Activated CD4-positive, CD25-positive, alpha-beta regulatory T cell treated with anti-CD3 and anti-CD28 coated beads, Interleukin-2, amount 50 U/mL, for 16 hours (primary cell): Measurements from ENCODE around the gene TOMT.

ENCODE experiments used
- DNase-seq: peaks from one replicate; pipeline ENCODE4 v3.0.0-alpha.2; 2020; ENCODE audit warnings: low read depth, low spot score

The TOMT gene

DNA sequence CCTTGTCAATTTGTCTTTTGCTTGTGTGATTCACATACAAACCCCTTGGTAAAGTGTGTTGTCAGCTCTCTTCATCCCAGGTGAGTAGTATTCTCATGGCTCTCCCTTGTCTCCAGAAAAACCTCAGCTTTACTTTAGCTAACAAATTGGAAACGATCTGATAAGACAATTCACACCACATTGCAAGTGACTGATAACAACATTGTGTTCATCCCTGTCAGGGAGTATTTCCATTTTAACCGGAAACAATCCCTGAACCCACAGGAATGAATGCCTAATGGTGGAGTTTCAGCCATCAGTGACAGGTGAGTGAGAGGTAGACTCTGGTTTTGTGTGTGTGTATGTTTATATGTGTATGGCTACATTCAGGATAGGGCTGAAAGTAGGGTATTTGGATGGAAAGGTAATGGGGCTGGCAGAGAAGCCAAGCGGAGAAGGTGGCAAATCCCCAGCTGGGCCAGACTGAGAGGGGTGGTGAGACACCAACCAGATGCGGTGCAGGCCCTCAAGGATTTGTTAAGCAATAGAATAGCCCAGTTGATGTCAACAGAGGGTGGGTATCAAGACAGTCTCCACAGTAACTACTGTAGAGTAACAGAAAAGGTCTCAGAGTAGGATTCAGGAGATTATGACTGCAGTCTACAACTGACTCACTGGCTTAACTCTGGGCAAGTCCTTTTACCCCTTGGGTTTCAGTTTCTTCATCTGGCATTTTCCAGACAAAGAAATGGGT, 17.5 kb upstream of the TOMT start:
- no peak for DNase-seq

DNA sequence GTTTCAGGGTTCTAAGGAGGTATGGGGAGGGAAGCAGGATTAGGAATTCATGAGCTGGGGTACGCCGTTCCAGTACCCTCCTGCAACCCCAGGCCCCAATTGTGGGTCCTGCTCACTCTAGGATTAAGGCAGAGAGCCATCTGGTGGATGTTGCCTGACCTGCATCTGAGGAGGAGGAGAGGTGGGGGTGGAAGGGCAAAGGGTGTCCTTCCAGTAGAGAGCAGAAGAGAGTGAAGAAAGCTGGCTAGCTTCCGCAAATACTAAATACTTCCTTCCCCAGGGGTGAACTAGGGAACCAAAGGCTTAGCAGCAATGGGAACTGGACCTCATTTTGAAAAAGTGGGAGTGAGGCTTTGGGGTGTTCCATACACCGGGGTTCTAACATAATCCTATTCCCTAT, 14.4 kb upstream of the TOMT start:
- peak; percentile 40 for DNase-seq

DNA sequence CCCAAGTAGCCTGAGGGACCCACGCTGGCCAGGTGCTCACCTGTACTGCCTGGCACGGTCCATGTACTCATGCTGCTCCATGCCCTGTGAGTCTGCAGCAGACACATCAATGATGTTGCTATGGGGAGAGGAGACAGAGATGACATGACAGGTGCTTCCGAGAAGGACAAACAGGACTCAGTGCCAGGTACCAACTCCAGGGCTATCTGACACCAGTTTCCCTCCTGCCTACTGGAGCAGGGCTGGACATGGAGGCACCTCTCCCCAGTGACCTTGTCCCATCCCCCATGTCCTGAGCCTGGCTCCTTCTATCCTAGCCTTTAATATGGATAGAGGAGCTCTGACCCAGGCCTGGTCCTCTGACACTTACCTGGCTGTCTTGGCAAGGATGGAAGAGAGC, 7.0 kb upstream of the TOMT start:
- no peak for DNase-seq

DNA sequence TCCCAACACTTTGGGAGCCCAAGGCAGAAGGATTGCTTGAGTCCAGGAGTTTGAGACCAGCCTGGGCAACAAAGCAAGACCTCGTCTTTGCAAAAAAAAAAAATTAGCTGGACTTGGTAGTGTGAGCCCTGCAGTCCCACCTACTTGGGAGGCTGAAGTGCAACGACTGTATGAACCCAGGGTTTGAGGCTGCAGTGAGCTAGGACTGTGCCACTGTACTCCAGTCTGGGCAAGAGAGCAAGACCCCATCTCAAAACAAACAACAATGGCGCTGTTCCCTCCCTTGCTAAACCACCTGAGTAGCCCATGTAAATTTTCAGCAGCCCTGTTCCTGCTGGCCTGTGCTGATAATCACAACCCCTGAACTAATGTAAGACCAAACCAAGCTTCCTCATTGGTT, 5.7 kb upstream of the TOMT start:
- DNase-seq, result no peak

DNA sequence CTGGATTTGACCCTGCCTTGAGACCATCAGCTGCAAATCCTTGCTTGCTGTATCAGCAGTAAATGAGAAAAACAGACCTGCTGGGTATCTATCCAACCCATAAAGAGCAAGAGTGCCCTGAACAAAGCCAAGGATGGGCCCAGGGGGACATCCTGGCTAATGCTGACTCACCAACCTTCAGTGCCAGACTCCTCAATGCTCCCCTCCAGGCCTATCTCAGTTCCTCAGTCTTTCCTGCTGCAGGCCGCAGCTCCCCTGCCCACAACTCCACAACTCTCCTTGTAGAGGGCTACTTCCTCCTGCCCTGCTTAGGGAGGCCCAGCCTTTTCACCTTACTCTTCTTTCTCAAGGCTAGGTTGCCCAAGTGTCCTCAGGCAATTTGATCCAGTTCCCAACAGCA, 5.3 kb upstream of the TOMT start:
- DNase-seq, result no peak

DNA sequence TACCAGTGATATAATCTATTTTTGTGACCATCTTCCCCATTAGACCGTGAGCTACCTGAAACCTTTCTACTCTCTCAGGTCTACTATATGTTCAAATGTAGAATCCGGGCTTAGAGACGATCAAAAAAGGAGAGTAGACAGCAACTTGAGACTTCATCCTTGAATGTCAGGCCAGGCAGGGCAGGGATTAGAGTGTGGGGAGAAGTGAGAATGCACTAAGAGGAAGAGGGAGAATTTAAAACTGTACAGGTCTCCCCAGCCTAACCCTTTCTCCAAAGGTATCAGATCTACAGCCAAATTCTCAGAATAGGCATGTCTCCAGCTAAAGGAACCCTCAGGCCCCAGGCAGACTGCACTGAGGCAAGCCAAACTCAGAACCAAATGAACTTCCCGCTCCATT, 3.6 kb upstream of the TOMT start:
- no peak for DNase-seq

DNA sequence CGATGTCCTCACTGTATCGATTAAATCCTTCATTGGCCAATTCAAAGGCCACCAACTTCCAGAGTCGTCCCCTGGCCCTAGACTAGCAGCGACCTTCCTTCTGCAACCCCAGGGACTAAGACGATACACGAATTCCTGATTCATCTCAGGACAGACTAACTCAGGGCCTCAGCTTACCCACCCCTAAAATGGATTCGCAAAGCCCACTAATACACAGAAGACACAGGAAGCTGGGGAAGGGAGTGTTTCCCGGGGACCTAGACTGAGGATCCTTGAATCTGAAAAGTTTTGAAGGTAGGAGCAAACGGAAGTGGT, 3.1 kb upstream of the TOMT start:
- no peak for DNase-seq

DNA sequence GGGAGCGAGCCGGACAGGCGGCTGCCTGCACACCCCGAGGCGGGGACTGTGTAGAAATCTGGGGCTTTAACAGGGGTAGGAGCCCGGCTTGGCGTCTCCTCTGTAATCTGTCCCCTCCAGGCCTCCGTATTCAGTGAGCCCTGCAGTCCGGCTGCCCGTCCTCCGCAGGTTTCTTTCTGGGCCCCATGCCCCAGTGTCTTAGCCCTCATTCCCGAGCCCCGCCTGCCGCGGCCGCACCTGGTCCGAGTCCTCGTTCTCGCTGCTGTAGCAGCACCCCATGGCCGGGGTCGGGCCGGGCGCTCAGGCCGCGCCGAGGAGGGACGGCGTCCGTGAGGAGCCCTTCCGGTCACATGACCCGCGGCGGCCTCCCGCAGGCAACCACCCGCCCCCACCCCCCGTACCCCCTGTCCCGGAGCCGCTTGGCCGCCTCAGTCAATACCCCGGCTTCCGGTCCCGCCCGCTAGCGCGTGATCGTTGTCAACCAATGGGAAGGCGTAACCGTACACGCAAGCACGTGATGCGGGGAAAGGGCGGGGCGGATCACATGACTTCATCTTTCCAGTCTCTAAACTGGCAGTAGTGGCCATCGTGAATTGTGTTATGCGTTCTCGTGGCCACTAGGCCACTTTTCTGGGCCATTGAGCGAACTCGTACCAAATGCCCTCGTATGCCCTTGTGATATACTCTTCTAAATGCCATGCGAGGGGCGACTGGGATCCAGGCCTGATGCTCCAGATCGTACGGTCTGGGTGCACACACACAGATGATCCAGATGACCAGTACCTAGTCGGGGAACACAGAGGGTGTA, 2.6 kb upstream of the TOMT start, which contains the start of gene LAMTOR1:
Gene LAMTOR1 (minus strand): TSS at position 352 of the 808 bp plus-strand sequence. CDS start 73 bp downstream, at position 279.
- peak; percentile 97 for DNase-seq

DNA sequence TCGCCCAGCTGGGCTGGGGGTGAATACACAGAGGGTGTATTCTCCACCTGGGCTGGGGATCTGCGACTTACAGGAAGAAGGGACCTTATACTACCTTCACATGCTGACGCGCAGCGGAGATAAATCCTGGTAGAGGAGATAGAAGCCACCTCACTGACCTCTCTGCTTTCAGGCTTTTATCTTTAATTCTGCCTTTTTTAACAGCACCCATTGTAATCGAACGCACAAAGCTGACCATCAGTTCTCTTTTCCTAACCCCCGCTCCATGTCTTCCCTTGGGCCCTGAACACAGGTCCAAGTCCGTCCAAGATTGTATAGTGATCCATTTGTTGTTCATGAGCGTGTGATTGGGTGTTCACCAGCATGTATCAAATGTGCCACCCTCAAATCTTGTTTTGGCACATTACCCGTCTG, 2.0 kb upstream of the TOMT start:
- no peak for DNase-seq

DNA sequence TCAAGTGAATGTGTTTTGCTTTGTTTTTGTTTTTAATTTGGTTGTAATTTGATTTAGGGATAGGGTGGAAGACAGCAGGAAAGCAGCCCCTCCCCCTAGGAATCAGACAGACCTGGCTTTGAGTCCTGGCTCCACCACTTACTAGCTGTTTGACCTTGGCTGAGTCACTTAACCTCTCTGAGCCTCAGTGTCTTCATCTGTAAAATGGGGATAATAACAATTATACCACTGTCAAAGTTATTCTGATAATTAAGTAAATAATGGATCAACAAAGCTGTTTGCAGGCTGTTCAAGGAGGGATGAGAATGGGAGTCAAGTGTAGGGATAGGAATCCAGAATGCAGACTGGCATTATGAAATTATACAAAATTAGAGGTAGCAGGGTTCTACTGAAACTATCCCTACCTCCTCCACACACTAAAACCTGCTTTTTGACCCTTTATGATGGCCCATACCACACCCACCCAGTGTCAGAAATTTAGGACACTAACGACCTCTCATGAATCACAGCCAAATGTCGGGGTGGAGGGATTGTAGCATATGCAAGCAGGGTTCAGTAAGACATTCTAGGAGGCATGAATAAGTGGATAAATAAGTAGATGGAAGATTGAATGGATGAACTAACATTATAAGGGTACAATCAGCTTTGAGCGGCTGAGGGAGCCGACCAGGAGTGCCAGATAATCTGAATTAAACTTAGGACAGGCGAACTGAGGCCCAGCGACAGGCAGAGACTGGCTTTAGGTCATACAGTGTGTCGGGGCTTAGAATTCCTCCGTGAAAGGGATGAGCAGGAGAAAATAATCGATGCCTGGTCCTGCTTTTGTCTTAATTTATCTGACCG, 5.8 kb downstream of the TOMT start:
- DNase-seq, result no peak

DNA sequence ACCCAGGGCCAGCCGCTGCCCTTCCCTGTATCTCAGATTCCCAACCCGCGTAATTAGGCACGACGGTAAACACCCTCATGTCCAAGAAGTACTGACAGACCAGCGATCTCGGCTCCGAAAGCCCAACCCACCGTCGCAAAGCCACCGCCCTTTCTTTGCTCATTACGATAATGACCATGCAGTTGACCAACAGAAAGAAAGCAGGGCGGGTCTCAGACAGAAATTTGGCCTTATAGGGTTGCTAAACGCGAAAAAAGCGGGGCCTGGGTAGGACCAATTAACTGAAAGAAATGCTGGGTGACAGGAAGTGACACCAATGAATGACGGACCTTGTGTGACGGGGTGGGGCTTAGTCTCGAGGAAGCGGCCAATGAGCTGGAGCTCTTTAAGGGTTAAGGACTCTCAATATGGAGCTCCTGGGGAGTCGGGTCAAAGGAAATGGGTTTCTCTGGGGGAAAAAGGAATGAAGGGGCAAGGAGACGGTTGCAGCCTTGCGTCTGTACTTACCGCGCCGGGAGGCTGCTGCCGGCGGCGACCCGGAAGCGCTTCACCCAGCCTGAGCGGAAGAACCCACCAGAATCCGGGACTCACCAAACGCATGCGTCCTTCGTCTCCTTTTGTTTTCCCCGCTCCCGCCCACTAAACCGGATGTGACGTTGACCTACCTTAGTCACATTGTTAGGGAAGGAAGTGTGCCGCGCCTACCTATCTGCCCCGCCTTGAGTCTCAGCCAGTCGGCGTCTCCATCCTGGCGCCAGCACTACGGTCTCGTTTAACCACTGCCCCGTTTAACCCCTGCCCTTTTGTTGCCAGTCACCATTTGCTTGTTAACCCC, 6.6 kb downstream of the TOMT start, which contains the start of gene ANAPC15:
Gene ANAPC15 (minus strand): TSS at position 553 of the 835 bp plus-strand sequence. CDS start 1,419 bp downstream, outside the sequence.
- peak; percentile 99 for DNase-seq

DNA sequence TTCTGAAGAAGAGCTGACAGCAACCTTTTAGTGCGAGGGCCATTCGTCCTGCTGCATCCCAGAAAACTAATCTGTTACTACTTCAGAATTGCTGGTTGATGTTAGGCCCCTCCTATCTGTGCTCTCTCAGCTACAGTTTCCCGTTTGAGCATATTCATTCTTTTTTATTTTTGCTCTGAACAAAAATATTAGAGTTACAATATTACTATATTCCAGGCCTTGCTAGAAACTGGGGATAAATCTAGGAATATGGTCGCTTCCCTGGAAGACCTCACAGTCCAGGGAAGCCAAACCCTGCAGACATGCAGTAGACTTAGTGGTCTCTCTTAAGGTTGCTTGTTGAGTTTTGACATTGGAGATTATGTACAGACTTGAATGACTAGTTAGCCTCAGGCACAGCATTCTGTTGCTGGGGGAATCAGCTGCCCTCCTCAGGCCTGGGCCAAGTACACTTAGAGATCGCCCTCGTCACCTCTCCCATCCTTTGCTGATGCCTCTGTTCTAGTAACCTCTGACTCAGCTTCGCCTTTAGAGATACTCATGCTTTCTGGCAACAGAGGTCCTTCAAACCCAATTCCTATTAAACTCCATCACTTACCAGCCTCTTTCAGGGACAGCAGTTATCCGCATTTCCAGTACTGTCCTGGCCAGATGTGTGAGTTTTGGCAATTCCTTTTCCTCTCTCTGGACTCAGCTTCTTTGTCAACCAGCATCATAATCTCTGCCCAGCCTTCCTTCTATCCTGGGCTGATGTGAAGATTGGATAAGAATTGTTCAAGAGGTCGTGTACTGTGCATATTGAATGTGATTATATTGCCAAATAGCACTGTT, 7.5 kb downstream of the TOMT start:
- DNase-seq, result no peak

DNA sequence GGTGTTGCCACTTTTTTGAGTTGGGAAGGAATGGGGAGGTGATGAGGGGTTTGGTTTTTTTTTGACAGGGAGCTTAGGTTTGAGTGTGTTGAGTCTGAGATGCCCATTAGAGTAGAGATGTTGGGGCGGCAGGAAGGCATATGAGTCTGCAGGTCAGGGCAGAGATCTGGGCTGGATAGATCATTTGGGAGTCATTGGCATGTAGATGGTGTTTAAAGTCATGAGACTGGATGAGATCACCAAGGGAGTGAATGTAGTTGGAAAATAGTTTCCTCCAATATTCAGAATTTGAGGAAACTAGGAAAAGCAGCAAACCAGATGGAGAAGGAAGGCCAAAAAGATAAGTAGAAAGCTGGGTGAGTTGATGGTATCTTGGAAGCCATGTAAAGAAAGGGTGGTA, 8.8 kb downstream of the TOMT start:
- DNase-seq, result no peak

DNA sequence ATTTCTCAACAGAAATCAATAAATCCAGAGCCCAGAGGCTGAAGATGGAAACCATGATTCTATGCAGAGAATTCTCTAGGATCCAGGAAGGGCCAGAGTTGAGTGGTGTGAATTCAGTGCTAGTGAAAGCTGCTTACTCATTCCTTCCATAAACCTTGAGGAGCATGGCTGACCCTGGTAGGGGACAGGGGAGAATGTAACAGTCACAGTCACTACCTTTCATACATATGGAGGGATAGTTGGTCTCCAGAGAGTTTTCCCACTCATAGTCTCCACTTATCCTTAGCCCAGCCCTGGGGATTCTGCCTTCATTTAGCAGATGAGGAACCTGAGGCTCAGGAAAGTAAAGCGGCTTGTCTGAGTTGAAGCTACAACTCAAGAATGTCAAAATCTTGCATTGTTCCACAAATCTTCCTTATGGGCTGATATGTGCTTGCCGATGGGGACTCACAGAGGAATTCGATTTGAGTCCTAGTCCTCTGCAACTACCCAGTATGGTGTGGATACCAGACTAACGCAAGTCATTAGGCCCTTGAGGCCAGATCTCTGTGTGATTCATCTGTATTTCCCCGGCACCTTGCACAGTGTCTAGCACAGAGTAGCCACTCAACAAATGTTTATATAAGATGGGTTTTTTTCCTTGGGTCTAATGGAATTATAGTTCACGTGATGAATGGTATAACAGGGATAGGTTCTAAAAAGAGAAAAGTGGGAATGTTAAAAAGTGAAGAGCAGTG, 10.5 kb downstream of the TOMT start:
- DNase-seq, result no peak

DNA sequence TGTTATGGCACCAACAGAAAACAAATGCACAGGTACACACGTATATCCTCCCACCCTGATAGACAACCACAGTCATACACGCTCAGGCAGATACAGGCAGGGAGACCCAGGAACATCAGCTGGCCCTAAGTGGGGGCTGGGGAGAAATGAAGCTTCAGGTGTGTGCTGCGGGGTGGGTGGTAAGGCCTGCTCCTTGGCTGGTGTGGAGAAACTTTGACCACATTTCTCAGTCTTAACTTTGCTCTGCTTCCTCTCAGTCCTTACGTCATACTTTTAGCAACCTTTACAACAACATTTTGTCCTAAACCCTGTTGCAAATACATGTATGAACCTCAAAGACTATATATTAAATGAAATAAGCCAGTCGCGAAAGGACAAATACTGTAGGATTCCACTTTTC, 13.5 kb downstream of the TOMT start:
- DNase-seq, result no peak

DNA sequence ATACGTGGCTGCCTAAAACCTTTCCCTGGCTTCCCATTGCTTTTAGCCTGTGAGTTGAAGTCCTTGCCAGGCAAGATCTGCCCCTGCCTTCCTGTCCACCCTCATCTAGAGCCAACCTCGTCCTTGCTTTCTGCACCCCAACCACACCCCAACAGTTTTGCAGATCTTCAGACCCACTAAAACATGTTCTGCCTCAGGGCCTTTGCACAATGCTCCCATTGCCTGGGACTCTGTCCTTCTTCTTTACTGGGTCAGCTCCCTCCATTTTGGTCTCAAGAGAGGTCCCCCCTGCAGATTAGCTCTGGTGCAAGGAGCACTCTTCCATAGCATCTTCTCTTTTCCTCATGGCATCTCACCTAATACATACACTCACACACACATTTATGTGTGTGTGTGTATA, 15.2 kb downstream of the TOMT start:
- DNase-seq, result no peak

DNA sequence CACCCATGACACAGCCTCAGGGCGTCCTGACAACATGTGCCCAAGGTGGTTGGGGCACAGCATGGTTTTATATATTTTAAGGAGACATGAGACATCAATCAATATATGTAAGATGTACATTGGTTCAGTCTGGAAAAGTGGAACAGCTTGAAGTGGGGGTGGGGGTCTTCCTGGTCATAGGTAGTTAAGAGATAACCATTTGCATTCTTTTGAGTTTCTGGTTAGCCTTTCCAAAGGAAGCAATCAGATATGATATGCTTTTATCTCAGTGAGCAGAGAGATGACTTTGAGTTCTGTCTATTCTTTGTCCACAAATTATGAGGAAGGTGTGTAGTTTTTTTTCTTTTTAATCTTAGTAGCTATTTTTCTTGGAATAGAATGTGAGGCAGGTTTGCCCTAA, 16.9 kb downstream of the TOMT start:
- DNase-seq, result no peak

DNA sequence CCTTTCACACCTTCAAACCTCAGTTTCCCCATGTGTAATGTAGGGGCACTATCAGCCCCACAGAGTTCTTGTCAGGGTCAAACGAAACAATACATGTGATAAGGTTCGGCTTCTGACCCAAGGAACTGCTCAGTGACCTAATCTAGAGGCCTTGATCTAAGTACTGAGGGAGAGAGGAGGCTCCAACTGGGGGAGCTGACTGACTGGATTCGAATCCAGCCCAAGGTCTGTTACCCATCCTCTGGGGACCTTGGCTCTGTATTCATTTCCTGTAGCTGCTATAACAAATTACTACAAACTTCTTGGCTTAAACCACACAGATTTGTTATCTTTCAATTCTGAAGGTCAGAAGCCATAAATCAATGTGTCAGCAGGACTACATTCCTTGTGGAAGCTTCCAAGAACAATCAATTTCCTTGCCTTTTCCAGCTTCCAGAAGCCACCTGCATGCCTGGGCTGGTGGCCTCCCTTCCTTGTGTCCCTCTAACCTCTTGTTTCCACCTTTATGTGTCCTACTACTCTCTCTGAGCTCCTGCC, 17.5 kb downstream of the TOMT start:
- no peak for DNase-seq

DNA sequence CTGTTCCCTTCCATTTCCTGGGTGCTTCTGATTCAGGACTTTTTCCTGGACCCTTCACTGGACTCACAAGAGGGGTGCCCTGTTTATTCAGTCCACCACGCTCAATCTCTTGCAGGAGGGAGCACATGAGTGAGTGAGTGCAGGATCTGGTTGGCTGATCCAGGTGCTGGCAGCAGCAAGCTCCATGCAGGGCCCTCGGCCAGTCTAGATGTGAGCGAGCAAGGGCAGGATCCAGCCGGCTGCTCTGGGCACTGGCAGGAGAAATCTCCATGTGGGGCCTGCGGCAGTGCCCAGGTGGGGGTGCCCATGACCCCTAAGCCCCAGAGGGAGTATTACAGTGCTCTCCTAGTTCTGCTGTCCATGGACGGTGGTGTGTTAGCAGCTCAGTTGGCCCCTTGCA, 18.3 kb downstream of the TOMT start:
- no peak for DNase-seq
